ENCODE measurements around the gene TRPM3.

TRPM3 gene

DNA sequence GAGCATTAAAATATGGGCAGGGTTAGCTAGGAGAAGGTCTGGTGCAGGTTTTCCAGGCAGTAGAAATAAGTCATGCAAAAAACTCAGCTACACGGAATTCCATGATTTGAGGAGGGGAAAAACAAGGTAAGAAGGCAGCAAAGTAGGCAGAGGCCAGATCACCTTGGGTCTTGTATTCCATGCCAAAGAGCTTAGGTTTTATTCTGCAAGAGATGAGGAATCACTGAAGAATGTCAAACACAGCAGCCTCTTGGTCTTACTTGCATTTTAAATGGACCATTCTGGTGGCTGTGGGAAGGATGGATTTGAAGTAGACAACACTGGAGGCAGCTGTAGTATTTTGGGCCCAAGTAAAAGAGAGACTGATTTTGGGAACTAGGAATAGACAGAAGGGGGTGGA is 8.6 kb downstream of the TRPM3 start:
- TF ChIP-seq, protein P1, sequence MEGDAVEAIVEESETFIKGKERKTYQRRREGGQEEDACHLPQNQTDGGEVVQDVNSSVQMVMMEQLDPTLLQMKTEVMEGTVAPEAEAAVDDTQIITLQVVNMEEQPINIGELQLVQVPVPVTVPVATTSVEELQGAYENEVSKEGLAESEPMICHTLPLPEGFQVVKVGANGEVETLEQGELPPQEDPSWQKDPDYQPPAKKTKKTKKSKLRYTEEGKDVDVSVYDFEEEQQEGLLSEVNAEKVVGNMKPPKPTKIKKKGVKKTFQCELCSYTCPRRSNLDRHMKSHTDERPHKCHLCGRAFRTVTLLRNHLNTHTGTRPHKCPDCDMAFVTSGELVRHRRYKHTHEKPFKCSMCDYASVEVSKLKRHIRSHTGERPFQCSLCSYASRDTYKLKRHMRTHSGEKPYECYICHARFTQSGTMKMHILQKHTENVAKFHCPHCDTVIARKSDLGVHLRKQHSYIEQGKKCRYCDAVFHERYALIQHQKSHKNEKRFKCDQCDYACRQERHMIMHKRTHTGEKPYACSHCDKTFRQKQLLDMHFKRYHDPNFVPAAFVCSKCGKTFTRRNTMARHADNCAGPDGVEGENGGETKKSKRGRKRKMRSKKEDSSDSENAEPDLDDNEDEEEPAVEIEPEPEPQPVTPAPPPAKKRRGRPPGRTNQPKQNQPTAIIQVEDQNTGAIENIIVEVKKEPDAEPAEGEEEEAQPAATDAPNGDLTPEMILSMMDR (IDR thresholded peaks at IDR 0.05; ENCODE audit: extremely low read depth, insufficient read depth, missing control alignments): no peak
- in situ Hi-C loops (cut with MboI; ENCODE audit: low pct_unique_long_range_greater_than_20kb, low sequenced_read_pairs, unreplicated experiment): no loop called here
- no peak for DNase-seq (ENCODE audit: low spot score)

DNA sequence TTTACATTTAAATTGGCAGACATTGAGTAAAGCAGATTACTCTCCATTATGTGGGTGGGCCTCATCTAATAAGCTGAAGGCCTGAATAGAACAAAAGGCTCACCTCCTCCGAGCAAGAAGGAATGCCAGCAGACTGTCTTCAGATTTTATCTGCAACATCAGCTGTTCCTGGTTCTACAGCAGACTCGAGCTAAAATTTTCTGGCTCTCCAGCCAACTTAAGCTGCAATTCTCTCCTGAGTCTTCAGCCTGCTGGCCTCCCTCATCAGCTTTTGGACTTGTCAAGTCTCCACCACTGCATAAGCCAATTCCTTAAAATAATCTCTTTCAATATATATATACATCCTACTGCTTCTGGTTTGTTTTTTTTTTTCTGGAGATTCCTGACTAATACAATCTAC is 12.5 kb downstream of the TRPM3 start:
- TF ChIP-seq, protein P1 (IDR thresholded peaks at IDR 0.05; ENCODE audit: extremely low read depth, insufficient read depth, missing control alignments): no peak
- in situ Hi-C loops (cut with MboI; ENCODE audit: low pct_unique_long_range_greater_than_20kb, low sequenced_read_pairs, unreplicated experiment): no loop called here
- no peak for DNase-seq (ENCODE audit: low spot score)

DNA sequence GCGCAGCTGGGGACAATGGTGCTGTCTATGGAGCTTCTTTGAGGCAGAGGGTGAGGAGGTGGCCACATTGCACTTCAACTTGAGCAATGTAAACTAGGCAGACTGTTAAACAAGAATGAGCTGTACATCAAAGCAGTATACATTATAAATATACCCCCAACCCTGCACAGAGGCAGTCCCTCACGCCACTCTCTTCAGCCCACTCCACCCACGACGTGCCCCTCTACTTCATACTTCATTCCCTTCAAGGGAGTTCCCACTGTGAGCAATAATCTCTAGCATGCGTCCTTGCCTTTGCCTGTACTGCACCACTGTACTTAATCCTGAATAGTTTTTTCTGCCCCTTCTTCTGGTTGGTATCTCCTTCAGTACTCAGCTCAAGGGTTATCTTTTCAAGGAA is 14.4 kb downstream of the TRPM3 start:
- TF ChIP-seq, protein P1 (IDR thresholded peaks at IDR 0.05; ENCODE audit: extremely low read depth, insufficient read depth, missing control alignments): no peak
- DNase-seq (ENCODE audit: low spot score): no peak
- in situ Hi-C loops (cut with MboI; ENCODE audit: low pct_unique_long_range_greater_than_20kb, low sequenced_read_pairs, unreplicated experiment): no loop called here

DNA sequence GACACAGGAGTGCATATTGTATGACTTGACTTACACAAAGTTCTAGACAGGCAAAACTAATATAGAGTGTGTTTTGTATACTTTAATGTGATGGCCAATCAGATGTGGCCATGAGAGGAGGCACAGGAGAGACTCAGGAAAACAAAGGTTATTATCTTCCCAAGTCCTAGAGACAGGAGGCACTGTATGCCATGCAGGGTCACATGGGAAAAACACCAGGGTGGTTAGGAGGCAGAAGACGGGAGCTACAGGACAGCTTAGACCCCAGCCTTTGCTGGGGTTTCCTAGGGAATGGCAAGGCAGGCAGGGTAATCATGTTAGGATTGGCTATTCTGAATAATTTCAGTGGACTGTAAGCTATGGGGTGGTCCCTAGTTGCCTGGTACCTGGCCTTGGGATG is 16.2 kb downstream of the TRPM3 start:
- TF ChIP-seq, protein P1 (IDR thresholded peaks at IDR 0.05; ENCODE audit: extremely low read depth, insufficient read depth, missing control alignments): no peak
- DNase-seq (ENCODE audit: low spot score): no peak
- in situ Hi-C loops (cut with MboI; ENCODE audit: low pct_unique_long_range_greater_than_20kb, low sequenced_read_pairs, unreplicated experiment): no loop called here

DNA sequence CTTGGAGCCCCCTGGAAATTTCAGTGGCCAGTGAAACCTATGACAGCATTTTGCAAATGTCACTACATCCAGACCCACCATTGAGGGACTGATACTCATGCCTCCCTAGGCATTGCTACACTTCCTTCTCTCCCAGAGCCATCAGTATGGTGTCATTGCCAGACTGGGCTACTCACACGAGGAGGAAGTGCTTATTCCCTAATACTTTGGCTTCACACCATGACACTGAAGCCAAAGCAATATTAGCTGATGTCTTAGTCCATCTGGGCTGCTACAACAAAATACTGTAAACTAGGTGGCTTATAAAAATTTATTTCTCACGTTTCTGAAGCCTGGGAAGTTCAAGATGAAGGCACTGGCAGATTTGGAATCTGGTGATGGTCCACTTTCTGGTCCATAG is 22.6 kb downstream of the TRPM3 start:
- in situ Hi-C loops (cut with MboI; ENCODE audit: low pct_unique_long_range_greater_than_20kb, low sequenced_read_pairs, unreplicated experiment): no loop called here
- TF ChIP-seq, protein P1 (IDR thresholded peaks at IDR 0.05; ENCODE audit: extremely low read depth, insufficient read depth, missing control alignments): no peak
- no peak for DNase-seq (ENCODE audit: low spot score)

DNA sequence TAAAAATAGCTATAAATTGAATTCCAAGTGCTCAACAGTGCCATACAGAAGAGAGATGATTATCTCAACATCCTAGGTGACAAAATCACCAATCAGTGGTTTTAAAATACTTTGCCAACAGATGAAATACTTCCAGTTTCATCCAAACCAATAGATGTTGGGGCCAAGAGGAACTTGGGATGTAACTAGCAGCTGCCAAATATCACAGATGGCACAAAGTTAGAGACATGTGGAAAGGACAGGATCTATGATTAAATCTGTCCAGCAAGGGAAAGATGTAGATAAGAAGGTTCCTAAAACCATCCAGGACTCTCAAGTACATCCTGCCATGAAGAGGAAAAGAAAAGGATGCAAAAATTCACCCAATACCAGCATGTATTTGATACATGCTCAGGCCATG is 23.8 kb downstream of the TRPM3 start:
- TF ChIP-seq, protein P1 (IDR thresholded peaks at IDR 0.05; ENCODE audit: extremely low read depth, insufficient read depth, missing control alignments): no peak
- in situ Hi-C loops (cut with MboI; ENCODE audit: low pct_unique_long_range_greater_than_20kb, low sequenced_read_pairs, unreplicated experiment): no loop called here
- no peak for DNase-seq (ENCODE audit: low spot score)
